Psoas muscle (tissue), 8 donors: ENCODE measurements around the gene BHLHE41. TPM values are rescaled to one million over a fixed set of nuclear protein-coding genes. Genes with fewer than 3 reads are reported as not detected.

ENCODE experiments used
- ATAC-seq, 4 donors: fragments of 200-7000 bp; cut with Tn5 transposase; one replicate each; pipeline ENCODE4 v1.9.1; 2020; ENCODE audit warnings: moderate library complexity in 3 of 4, mild to moderate bottlenecking in 2 of 4
- DNase-seq, 2 donors: peaks; one replicate each; pipeline ENCODE4 v3.0.0-alpha.2; 2020
- H3K27ac ChIP-seq: fragments of 200-600 bp; one replicate; pipeline ENCODE4 v1.8.0; 2022
- H3K27me3 ChIP-seq, 3 donors: fragments of 200-600 bp in 1 of 3; one replicate each; pipeline versions ENCODE4 v1.6.1 to v1.8.0; 2013 to 2022; ENCODE audit warnings: low read length in 2 of 3, mild to moderate bottlenecking in 2 of 3, moderate library complexity in 1 of 3; ENCODE audit not compliant: insufficient read depth in 3 of 3
- H3K36me3 ChIP-seq, 2 donors: fragments of 200-600 bp in 1 of 2; one replicate each; pipeline versions ENCODE4 v1.6.1 to v1.8.0; 2013 to 2022; ENCODE audit warnings: low read depth in 1 of 2, mild to moderate bottlenecking in 1 of 2, moderate library complexity in 1 of 2; ENCODE audit not compliant: insufficient read depth in 1 of 2
- H3K4me1 ChIP-seq: fragments of 200-600 bp; one replicate; pipeline ENCODE4 v1.8.0; 2022
- H3K4me3 ChIP-seq: fragments of 200-600 bp; one replicate; pipeline ENCODE4 v1.8.0; 2022; ENCODE audit warnings: mild to moderate bottlenecking
- H3K9me3 ChIP-seq: fragments of 200-600 bp; one replicate; pipeline ENCODE4 v1.8.0; 2022
- WGBS, 3 donors: extraction: QIAGEN DNeasy Blood & Tissue Kit; methylation state at CpG; one replicate each; pipeline versions ENCODE4 v1.1.6 to v1.1.7; 2013; 5-methylcytosine and 5-hydroxymethylcytosine counted together
- intact Hi-C, 2 donors: fragments of 100-400 bp; cut with DNase I; formaldehyde crosslinking; loops; one replicate each; pipeline versions ENCODE4 v1.11.0 to v1.14.2; 2022
- polyA plus RNA-seq, 3 donors: library from polyadenylated mRNA; stranded (reverse); fragments of 200-250 nt; gene quantifications; one replicate each; pipeline ENCODE4 v1.2.3, GENCODE V29; 2013
- total RNA-seq, 4 donors: library from RNA; stranded (reverse); fragmentation: NEBNext Ultra II Directional in 2 of 4; extraction: Animal tissue kit (Norgen Biotek cat#: 25700) in 2 of 4; gene quantifications; one replicate each; pipeline versions ENCODE4 v1.2.1 to v1.2.4, GENCODE V29; 2021 to 2023
- TF ChIP-seq, protein P1 (sequence below): fragments of 200-600 bp; IDR thresholded peaks from one replicate; pipeline ENCODE4 v1.8.0; 2022; ENCODE audit warnings: antibody characterized with exemption
- donor health status: healthy with polysubstance abuse.
- donor health status: DM: no; HTN: no; CAD: no; lungs with moderate emphysema.
- donor health status: Bipolar disorder and iron deficiency.
- donor health status: healthy.
- donor health status: DM: yes; HTN: yes; CAD: no.
- donor health status: DM: no; HTN: no; CAD: no.
- donor health status: DM: no; HTN: no; CAD: no.
- donor health status: DM: yes; HTN: yes; CAD: no.

Gene BHLHE41
- total and polyA plus RNA-seq, 7 donors, result 7.4 to 41.5 (median 11.1) TPM

DNA sequence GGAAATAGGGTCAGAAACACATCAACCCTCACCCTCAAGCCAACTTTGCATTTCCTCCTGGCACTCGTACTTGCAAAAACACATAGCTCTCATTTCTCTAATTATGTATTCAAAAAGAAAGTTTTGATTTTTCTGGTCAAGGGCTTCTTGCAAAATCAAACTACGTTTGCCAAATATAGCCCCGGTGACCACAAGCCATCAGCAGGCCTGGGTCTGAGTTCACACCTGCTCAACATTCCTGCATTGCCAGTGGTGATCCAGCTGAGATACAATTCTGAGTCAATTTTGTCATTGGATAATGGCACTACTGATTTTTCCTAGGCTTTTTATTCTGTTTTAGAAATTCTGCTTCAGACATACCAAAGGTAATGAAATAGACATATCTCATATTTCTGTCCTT lies 10.7 kb upstream of the BHLHE41 start:
- no peaks in the 10 kb centered on the region for H3K4me1 ChIP-seq
- intact Hi-C loops, result no loop called here
- H3K4me3 ChIP-seq, result no peak overlapping the region
- no peak overlapping the region for H3K27ac ChIP-seq
- H3K9me3 ChIP-seq, result no peaks in the 10 kb centered on the region
- H3K27me3 ChIP-seq, result no peaks in the 10 kb centered on the region
- no peaks in the 10 kb centered on the region for H3K36me3 ChIP-seq
- 50 to 63% (median 52%) methylated on average over 3 of the region's 3 CpGs for WGBS, 3 donors
- DNase-seq (no peak), ATAC-seq (no peak)
- TF ChIP-seq, protein P1, sequence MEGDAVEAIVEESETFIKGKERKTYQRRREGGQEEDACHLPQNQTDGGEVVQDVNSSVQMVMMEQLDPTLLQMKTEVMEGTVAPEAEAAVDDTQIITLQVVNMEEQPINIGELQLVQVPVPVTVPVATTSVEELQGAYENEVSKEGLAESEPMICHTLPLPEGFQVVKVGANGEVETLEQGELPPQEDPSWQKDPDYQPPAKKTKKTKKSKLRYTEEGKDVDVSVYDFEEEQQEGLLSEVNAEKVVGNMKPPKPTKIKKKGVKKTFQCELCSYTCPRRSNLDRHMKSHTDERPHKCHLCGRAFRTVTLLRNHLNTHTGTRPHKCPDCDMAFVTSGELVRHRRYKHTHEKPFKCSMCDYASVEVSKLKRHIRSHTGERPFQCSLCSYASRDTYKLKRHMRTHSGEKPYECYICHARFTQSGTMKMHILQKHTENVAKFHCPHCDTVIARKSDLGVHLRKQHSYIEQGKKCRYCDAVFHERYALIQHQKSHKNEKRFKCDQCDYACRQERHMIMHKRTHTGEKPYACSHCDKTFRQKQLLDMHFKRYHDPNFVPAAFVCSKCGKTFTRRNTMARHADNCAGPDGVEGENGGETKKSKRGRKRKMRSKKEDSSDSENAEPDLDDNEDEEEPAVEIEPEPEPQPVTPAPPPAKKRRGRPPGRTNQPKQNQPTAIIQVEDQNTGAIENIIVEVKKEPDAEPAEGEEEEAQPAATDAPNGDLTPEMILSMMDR, result no peak

DNA sequence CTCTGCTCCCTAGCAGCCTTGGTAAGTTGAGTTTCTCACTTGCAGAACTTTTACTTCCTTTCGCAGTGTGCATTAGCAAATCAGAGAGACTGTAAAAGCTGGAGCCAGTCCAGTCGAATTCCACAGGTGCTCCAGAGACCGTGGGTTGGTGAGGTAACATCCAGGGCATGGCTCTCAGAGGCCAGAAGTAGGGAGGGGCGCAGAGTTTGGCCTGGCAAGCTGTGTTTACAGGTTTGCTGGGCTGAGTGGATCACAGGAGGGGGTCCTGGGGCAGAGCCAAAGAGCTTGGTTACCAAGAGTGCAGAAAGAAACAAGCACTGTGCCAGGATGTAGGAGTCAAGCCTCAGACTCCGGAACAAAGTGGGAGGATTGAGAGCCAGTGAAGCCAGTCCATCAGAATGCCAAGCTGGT lies 10.2 kb upstream of the BHLHE41 start:
- TF ChIP-seq, protein P1, result no peak
- H3K36me3 ChIP-seq, result no peaks in the 10 kb centered on the region
- no peak for DNase-seq
- no peaks in the 10 kb centered on the region for H3K4me1 ChIP-seq
- no peaks in the 10 kb centered on the region for H3K27me3 ChIP-seq
- no peak overlapping the region for H3K4me3 ChIP-seq
- no peak overlapping the region for H3K27ac ChIP-seq
- intact Hi-C loops, result no loop called here
- no peaks in the 10 kb centered on the region for H3K9me3 ChIP-seq
- ATAC-seq, result no peak
- 40 to 50% (median 42%) methylated on average over 5 of the region's 5 CpGs for WGBS, 3 donors

DNA sequence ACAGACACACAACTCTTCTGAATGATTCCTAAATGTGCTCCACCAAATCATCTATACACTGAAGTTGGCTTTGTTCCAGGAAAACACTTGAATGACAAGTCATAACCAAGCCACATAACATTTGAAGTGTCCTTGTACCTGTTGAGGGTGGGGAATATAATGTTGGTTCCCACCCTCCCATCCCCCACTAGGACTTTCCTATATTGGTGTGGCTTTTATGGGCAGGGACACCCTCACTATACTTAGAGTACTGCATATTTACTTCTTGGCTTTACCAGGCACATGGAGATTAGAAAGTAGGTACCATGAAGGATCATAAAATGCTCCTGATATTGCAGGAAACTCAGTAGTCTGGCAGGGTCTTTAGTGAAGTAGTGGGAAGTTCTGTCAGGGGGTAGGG lies 9.7 kb upstream of the BHLHE41 start:
- no peak for DNase-seq
- Histone ChIP-seq H3K27ac (no peak overlapping the region), H3K4me3 (no peak overlapping the region), H3K27me3 (no peaks in the 10 kb centered on the region), H3K4me1 (no peaks in the 10 kb centered on the region), H3K36me3 (no peaks in the 10 kb centered on the region), H3K9me3 (no peaks in the 10 kb centered on the region)
- TF ChIP-seq, protein P1, result no peak
- ATAC-seq, result no peak
- intact Hi-C loops, result no loop called here

DNA sequence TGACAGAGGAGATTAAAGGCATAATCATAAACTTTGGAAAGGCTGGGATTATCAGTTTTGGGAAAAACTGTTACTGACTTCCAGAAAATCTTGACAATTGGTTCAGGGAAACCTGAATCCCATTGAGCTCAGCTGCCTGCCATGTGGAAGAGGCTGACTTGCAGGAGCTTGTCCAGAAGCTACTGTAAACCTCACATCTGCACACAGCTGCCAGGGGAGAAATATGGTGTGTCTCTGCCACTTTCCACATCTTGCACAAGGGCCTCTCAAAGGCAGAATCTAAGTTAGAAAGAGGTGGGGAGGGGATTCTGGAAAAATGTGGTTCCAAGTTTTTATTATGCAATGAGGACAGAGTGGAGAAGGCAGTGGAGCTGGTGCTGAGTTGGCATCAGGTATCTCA lies 8.7 kb upstream of the BHLHE41 start:
- intact Hi-C loops, result no loop called here
- H3K4me1 ChIP-seq, result no peaks in the 10 kb centered on the region
- no peaks in the 10 kb centered on the region for H3K36me3 ChIP-seq
- ATAC-seq (no peak), DNase-seq (no peak)
- no peaks in the 10 kb centered on the region for H3K9me3 ChIP-seq
- H3K4me3 ChIP-seq, result no peak overlapping the region
- no peaks in the 10 kb centered on the region for H3K27me3 ChIP-seq
- H3K27ac ChIP-seq, result no peak overlapping the region
- TF ChIP-seq, protein P1, result no peak

DNA sequence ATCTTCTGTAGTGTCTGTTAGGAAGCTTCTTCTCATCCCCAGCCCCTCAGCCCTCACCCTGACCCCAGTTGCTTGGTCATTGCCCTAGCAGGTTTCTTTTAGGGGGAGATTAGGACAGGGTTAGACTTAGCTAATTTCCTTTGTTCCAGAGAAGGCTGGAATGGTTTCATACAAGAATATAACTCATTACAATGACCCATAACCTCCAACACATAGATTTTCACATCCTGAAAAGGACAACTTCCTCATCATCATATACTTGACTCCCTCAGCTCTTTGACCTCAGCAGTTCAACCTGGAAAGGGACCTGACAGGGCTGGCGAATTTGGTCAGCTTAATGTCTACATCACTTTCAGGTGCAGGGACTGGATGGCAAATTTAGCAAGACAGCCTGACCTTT lies 8.0 kb upstream of the BHLHE41 start:
- ATAC-seq (no peak), DNase-seq (no peak)
- Histone ChIP-seq H3K4me1 (no peaks in the 10 kb centered on the region), H3K4me3 (no peak overlapping the region), H3K27ac (no peak overlapping the region), H3K36me3 (no peaks in the 10 kb centered on the region), H3K9me3 (no peaks in the 10 kb centered on the region), H3K27me3 (no peaks in the 10 kb centered on the region)
- 85 to 91% (median 91%) methylated on average over 1 of the region's 1 CpG for whole genome bisulfite sequencing, 3 donors
- TF ChIP-seq, protein P1, result no peak
- intact Hi-C loops, result no loop called here
